GM12878 (cell line): ENCODE measurements around the gene RAD51. TPM values are rescaled to one million over a fixed set of nuclear protein-coding genes. Genes with fewer than 3 reads are reported as not detected.

Experiments used
- BCL11A ChIP-seq: IDR thresholded peaks from 2 replicates; pipeline ENCODE4 v1.6.1; 2011; ENCODE audit warnings: low read depth, low read length
- BMI1 ChIP-seq: fragments of 450-650 bp; IDR thresholded peaks from 2 replicates; pipeline ENCODE4 v1.6.1; 2016; ENCODE audit warnings: mild to moderate bottlenecking, moderate library complexity, borderline replicate concordance
- CBX3 ChIP-seq: fragments of 200-600 bp; sonication (generic); IDR thresholded peaks from 2 replicates; pipeline ENCODE4 v1.6.1; 2016; ENCODE audit warnings: low read depth, borderline replicate concordance
- NFYA ChIP-seq: IDR thresholded peaks from 2 replicates; pipeline ENCODE4 v1.6.1; 2011; ENCODE audit warnings: low read depth, mild to moderate bottlenecking, low read length, improper control_type of control experiment, borderline replicate concordance
- RBBP5 ChIP-seq: fragments of 200-600 bp; sonication (generic); conservative IDR thresholded peaks from 2 replicates; pipeline ENCODE4 v1.6.1; 2016
- RELA ChIP-seq: fragments of 450-650 bp; IDR thresholded peaks from 2 replicates; pipeline ENCODE4 v1.8.0; 2014; ENCODE audit warnings: borderline replicate concordance; ENCODE audit not compliant: partially characterized antibody
- TAF1 ChIP-seq: IDR thresholded peaks from 2 replicates; pipeline ENCODE4 v1.6.1; 2011; ENCODE audit warnings: mild to moderate bottlenecking, low read depth, low read length, borderline replicate concordance
- TARDBP ChIP-seq: IDR thresholded peaks from 2 replicates; pipeline ENCODE4 v1.6.1; 2016; ENCODE audit warnings: borderline replicate concordance
- ZNF384 ChIP-seq: IDR thresholded peaks from 2 replicates; pipeline ENCODE4 v1.6.1; 2012; ENCODE audit warnings: low read depth, mild to moderate bottlenecking, low read length, improper control_type of control experiment, borderline replicate concordance
- ZSCAN29 ChIP-seq: fragments of 450-650 bp; IDR thresholded peaks from 2 replicates; pipeline ENCODE4 v1.6.1; 2017; ENCODE audit warnings: mild to moderate bottlenecking, moderate library complexity
- polyA plus RNA-seq, 11 experiments: library from polyadenylated mRNA; depleted of rRNA in 4 of 11; unstranded in 6 of 11; stranded (reverse) in 5 of 11; fragments of >200 nt; fragmentation: Nextera tagmentation in 4 of 11; fragmentation: Illumina TruSeq in 1 of 11; extraction: Ambion mirVana in 4 of 11; extraction: Trizol in 1 of 11; gene quantifications; 1 replicate in 1 of 11; 2 replicates in 10 of 11; pipeline versions ENCODE4 v1.2.1 to v1.2.3, GENCODE V29; 2011 to 2016; ENCODE audit warnings: inconsistent platforms in 2 of 11, missing spikeins in 2 of 11, low read depth in 1 of 11
- total RNA-seq, 4 experiments: library from RNA; depleted of rRNA in 3 of 4; stranded (reverse); fragments of >200 nt in 3 of 4; fragmentation: Illumina TruSeq in 1 of 4; extraction: Trizol in 1 of 4; gene quantifications; 2 replicates each; pipeline versions ENCODE4 v1.2.1 to v1.2.3, GENCODE V29; 2013 to 2021
- TF ChIP-seq, protein P1 (sequence below): IDR thresholded peaks from 2 replicates; pipeline ENCODE4 v1.6.1; 2012; ENCODE audit warnings: low read length, inconsistent platforms
- TF ChIP-seq, protein P2 (sequence below): IDR thresholded peaks from 2 replicates; pipeline ENCODE4 v1.6.1; 2012; ENCODE audit warnings: low read depth, low read length, improper control_type of control experiment
- TF ChIP-seq, protein P3 (sequence below): IDR thresholded peaks from 2 replicates; pipeline ENCODE4 v1.6.1; 2012; ENCODE audit warnings: improper control_type of control experiment, low read depth, low read length; ENCODE audit not compliant: insufficient replicate concordance
- TF ChIP-seq, protein P4 (sequence below): IDR thresholded peaks from 2 replicates; pipeline ENCODE4 v1.6.1; 2011; ENCODE audit warnings: borderline replicate concordance, low read depth, mild to moderate bottlenecking, moderate library complexity, low read length; ENCODE audit not compliant: insufficient read depth, poor library complexity, severe bottlenecking
- TF ChIP-seq, protein P5 (sequence below): fragments of 450-650 bp; IDR thresholded peaks from 2 replicates; pipeline ENCODE4 v1.6.1; 2017; ENCODE audit warnings: mild to moderate bottlenecking, moderate library complexity

The RAD51 gene
- total and polyA plus RNA-seq, 10 of the 15 experiments (the other 5 are each of a cell fraction or from before 2014, with no cell fraction given): 13.1 to 55.0 (median 30.6) TPM

DNA sequence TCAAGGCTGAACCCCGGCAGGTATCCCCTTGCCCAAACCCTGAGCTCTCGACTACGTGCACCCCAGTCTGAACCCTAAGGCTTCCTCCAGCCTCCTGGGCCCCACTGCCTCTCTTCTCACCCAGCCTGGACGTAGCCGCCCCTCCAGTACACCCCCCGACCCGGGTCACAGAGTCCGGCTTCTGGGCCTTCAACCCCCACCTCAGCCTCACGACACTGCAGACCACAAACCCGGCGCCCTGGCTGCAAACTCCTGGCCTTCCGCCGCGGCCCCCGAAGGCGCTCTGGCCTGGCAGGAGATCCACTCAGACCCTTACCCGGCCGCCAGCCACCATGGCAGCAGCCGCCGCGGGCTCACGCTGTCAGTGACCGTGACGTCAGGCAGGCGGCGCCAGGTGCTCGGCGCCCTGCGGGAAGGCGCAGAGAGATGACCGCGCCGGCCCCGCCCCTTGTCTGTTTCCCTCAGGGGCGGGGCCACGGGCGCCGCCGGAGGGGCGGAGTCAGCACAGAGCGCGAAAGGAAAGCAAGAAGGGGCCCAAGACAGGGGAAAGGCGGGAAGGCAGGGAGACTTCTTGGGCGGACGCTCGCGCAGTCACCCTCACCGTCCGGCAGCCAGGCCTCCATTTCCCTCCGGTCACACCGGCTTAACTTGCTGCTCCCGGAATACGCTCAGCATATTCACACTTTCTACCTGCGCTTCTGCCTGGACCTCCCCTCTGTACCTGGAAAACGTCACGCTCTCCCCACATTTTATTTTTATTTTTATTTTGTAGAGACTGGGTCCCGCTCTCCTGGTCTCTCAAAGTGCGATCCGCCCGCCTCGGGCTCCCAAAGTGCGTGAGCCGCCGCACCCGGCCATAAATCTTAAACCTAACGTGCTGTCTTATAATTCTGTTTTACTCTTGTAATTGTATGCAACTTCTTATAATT is 60.2 kb downstream of the RAD51 start, which contains the start of gene RMDN3 (continued):
- TF ChIP-seq RELA (no peak), ZNF384 (no peak), ZSCAN29 (no peak), BMI1 (no peak), RBBP5 (no peak), BCL11A (no peak), CBX3 (no peak), NFYA (no peak), TAF1 (peak; percentile 81), TARDBP (no peak)
- TF ChIP-seq, protein P1, sequence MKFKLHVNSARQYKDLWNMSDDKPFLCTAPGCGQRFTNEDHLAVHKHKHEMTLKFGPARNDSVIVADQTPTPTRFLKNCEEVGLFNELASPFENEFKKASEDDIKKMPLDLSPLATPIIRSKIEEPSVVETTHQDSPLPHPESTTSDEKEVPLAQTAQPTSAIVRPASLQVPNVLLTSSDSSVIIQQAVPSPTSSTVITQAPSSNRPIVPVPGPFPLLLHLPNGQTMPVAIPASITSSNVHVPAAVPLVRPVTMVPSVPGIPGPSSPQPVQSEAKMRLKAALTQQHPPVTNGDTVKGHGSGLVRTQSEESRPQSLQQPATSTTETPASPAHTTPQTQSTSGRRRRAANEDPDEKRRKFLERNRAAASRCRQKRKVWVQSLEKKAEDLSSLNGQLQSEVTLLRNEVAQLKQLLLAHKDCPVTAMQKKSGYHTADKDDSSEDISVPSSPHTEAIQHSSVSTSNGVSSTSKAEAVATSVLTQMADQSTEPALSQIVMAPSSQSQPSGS: no peak
- TF ChIP-seq, protein P2, sequence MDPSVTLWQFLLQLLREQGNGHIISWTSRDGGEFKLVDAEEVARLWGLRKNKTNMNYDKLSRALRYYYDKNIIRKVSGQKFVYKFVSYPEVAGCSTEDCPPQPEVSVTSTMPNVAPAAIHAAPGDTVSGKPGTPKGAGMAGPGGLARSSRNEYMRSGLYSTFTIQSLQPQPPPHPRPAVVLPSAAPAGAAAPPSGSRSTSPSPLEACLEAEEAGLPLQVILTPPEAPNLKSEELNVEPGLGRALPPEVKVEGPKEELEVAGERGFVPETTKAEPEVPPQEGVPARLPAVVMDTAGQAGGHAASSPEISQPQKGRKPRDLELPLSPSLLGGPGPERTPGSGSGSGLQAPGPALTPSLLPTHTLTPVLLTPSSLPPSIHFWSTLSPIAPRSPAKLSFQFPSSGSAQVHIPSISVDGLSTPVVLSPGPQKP: no peak
- TF ChIP-seq, protein P3, sequence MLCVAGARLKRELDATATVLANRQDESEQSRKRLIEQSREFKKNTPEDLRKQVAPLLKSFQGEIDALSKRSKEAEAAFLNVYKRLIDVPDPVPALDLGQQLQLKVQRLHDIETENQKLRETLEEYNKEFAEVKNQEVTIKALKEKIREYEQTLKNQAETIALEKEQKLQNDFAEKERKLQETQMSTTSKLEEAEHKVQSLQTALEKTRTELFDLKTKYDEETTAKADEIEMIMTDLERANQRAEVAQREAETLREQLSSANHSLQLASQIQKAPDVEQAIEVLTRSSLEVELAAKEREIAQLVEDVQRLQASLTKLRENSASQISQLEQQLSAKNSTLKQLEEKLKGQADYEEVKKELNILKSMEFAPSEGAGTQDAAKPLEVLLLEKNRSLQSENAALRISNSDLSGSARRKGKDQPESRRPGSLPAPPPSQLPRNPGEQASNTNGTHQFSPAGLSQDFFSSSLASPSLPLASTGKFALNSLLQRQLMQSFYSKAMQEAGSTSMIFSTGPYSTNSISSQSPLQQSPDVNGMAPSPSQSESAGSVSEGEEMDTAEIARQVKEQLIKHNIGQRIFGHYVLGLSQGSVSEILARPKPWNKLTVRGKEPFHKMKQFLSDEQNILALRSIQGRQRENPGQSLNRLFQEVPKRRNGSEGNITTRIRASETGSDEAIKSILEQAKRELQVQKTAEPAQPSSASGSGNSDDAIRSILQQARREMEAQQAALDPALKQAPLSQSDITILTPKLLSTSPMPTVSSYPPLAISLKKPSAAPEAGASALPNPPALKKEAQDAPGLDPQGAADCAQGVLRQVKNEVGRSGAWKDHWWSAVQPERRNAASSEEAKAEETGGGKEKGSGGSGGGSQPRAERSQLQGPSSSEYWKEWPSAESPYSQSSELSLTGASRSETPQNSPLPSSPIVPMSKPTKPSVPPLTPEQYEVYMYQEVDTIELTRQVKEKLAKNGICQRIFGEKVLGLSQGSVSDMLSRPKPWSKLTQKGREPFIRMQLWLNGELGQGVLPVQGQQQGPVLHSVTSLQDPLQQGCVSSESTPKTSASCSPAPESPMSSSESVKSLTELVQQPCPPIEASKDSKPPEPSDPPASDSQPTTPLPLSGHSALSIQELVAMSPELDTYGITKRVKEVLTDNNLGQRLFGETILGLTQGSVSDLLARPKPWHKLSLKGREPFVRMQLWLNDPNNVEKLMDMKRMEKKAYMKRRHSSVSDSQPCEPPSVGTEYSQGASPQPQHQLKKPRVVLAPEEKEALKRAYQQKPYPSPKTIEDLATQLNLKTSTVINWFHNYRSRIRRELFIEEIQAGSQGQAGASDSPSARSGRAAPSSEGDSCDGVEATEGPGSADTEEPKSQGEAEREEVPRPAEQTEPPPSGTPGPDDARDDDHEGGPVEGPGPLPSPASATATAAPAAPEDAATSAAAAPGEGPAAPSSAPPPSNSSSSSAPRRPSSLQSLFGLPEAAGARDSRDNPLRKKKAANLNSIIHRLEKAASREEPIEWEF: no peak
- TF ChIP-seq, protein P4, sequence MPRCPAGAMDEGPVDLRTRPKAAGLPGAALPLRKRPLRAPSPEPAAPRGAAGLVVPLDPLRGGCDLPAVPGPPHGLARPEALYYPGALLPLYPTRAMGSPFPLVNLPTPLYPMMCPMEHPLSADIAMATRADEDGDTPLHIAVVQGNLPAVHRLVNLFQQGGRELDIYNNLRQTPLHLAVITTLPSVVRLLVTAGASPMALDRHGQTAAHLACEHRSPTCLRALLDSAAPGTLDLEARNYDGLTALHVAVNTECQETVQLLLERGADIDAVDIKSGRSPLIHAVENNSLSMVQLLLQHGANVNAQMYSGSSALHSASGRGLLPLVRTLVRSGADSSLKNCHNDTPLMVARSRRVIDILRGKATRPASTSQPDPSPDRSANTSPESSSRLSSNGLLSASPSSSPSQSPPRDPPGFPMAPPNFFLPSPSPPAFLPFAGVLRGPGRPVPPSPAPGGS: no peak
- TF ChIP-seq, protein P5, sequence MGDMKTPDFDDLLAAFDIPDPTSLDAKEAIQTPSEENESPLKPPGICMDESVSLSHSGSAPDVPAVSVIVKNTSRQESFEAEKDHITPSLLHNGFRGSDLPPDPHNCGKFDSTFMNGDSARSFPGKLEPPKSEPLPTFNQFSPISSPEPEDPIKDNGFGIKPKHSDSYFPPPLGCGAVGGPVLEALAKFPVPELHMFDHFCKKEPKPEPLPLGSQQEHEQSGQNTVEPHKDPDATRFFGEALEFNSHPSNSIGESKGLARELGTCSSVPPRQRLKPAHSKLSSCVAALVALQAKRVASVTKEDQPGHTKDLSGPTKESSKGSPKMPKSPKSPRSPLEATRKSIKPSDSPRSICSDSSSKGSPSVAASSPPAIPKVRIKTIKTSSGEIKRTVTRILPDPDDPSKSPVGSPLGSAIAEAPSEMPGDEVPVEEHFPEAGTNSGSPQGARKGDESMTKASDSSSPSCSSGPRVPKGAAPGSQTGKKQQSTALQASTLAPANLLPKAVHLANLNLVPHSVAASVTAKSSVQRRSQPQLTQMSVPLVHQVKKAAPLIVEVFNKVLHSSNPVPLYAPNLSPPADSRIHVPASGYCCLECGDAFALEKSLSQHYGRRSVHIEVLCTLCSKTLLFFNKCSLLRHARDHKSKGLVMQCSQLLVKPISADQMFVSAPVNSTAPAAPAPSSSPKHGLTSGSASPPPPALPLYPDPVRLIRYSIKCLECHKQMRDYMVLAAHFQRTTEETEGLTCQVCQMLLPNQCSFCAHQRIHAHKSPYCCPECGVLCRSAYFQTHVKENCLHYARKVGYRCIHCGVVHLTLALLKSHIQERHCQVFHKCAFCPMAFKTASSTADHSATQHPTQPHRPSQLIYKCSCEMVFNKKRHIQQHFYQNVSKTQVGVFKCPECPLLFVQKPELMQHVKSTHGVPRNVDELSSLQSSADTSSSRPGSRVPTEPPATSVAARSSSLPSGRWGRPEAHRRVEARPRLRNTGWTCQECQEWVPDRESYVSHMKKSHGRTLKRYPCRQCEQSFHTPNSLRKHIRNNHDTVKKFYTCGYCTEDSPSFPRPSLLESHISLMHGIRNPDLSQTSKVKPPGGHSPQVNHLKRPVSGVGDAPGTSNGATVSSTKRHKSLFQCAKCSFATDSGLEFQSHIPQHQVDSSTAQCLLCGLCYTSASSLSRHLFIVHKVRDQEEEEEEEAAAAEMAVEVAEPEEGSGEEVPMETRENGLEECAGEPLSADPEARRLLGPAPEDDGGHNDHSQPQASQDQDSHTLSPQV: no peak
